Prostate gland (tissue), 2 donors: ENCODE data around the gene DEAF1.
"Not testable (repeated sequence)": the region's sequence is repeated elsewhere in the genome, so short reads cannot be mapped to it uniquely, and the experiment has no call there.

Experiments
- CTCF ChIP-seq, 4 experiments: fragments of 200-600 bp in 2 of 4; fragments of 450-650 bp in 2 of 4; sonication (generic) in 2 of 4; IDR thresholded peaks; 1 replicate in 3 of 4; 2 replicates in 1 of 4; pipeline ENCODE4 v1.5.1; 2016 to 2019; ENCODE audit warnings: antibody characterized with exemption in 4 of 4, mild to moderate bottlenecking in 2 of 4, moderate library complexity in 2 of 4
- POLR2A ChIP-seq: fragments of 450-650 bp; IDR thresholded peaks from one replicate; pipeline ENCODE4 v1.6.1; 2016; ENCODE audit warnings: antibody characterized with exemption, mild to moderate bottlenecking
- POLR2AphosphoS5 ChIP-seq: sonication (generic); formaldehyde crosslinking; IDR thresholded peaks from one replicate; pipeline ENCODE4 v1.6.1; 2017; ENCODE audit warnings: antibody characterized with exemption

DNA sequence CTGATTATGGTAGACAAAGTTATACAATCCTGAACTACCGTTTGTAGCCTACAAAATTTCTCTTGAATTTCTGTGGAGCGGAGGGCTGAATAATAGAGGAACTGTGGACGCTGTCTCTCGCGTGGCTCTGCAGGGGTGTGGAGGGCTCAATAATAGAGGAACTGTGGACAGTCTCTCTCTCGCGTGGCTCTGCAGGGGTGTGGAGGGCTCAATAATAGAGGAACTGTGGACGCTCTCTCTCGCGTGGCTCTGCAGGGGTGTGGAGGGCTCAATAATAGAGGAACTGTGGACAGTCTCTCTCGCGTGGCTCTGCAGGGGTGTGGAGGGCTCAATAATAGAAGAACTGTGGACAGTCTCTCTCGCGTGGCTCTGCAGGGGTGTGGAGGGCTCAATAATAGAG, 41.9 kb downstream of the DEAF1 start:
- not testable (repeated sequence) for TF ChIP-seq CTCF (IDR thresholded peaks at IDR 0.05); POLR2A; POLR2AphosphoS5
